Epithelial cell of proximal tubule (primary cell): ENCODE measurements around the gene PSMD7. TPM values are rescaled to one million over a fixed set of nuclear protein-coding genes. Genes with fewer than 3 reads are reported as not detected.
"Not testable (repeated sequence)": the region's sequence is repeated elsewhere in the genome, so short reads cannot be mapped to it uniquely, and the experiment has no call there.

ENCODE experiments used
- DNase-seq: peaks from one replicate; pipeline ENCODE4 v3.0.0-alpha.2; 2011; ENCODE audit warnings: low read depth
- H3K4me3 ChIP-seq: 2 replicates; pipeline ENCODE4 v1.5.1; 2011; ENCODE audit warnings: low read depth, mild to moderate bottlenecking, low read length
- total RNA-seq: library from RNA; depleted of rRNA; stranded (reverse); fragments of >200 nt; gene quantifications from 2 replicates; pipeline ENCODE4 v1.2.3, GENCODE V29; 2015
- TF ChIP-seq, protein P1 (sequence below): conservative IDR thresholded peaks from 2 replicates; pipeline ENCODE4 v1.5.1; 2012; ENCODE audit warnings: low read depth, mild to moderate bottlenecking, low read length

Gene PSMD7
- total RNA-seq, 1 donor from 2014 or later, result 99.1 TPM

- DNase-seq, result no peak
- TF ChIP-seq, protein P1, sequence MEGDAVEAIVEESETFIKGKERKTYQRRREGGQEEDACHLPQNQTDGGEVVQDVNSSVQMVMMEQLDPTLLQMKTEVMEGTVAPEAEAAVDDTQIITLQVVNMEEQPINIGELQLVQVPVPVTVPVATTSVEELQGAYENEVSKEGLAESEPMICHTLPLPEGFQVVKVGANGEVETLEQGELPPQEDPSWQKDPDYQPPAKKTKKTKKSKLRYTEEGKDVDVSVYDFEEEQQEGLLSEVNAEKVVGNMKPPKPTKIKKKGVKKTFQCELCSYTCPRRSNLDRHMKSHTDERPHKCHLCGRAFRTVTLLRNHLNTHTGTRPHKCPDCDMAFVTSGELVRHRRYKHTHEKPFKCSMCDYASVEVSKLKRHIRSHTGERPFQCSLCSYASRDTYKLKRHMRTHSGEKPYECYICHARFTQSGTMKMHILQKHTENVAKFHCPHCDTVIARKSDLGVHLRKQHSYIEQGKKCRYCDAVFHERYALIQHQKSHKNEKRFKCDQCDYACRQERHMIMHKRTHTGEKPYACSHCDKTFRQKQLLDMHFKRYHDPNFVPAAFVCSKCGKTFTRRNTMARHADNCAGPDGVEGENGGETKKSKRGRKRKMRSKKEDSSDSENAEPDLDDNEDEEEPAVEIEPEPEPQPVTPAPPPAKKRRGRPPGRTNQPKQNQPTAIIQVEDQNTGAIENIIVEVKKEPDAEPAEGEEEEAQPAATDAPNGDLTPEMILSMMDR, result no peak
- no peak overlapping the region for H3K4me3 ChIP-seq
Observed at GRCh38 chr16:74321356-74321755, 24.7 kb downstream of the PSMD7 start.

DNA sequence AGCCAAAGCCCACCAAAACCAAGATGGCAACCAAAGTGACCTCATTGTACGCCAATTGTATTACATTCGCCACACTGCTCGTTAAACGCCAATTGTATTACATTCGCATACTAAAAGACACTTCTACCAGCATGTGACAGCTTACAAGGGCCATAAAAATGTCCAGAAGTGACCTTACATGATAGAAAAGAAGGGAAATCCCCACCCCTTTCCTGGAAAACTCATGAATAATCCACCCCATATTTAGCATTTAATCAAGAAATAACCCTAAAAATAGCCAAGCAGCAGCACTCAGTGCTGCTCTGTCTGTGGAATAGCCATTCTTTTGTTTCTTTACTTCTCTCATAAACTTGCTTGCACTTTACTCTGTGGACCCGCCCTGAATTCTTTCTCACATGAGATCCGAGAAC, 25.7 kb downstream of the PSMD7 start:
- TF ChIP-seq, protein P1, result no peak
- no peak for DNase-seq
- no peak overlapping the region for H3K4me3 ChIP-seq

- DNase-seq, result not testable (repeated sequence)
Observed at GRCh38 chr16:74324777-74325176, 28.2 kb downstream of the PSMD7 start.

GRCh38 chr16:74325641-74326040, 29.0 kb downstream of the PSMD7 start:
- no peak for DNase-seq
- TF ChIP-seq, protein P1, result no peak
- H3K4me3 ChIP-seq, result no peak overlapping the region

More at GRCh38 chr16:74324777-74325176, 28.2 kb downstream of the PSMD7 start:
- H3K4me3 ChIP-seq, result not testable (repeated sequence)

GRCh38 chr16:74328346-74328745, 31.7 kb downstream of the PSMD7 start:
- DNase-seq, H3K4me3 ChIP-seq: not testable (repeated sequence)

DNA sequence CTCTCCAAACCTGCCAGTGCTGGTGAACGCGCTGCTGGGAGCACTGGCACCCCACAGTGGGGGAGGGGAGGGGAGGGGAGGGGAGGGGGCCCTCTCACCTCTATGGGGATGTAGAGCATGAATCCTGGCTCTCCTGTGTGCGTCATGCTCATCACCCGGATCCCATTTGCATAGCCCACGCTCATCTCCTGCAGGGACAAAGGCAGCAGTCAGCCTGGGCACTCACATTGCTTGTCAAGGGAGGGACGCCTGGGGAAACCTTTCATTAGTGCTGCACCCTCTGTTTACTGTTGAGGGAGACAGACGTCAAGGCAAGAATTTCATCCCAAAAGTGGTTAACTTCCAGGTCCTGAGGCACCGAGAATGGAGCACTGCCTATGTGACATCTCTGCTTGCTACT, 35.9 kb downstream of the PSMD7 start:
- not testable (repeated sequence) for H3K4me3 ChIP-seq, DNase-seq

- not testable (repeated sequence) for DNase-seq, H3K4me3 ChIP-seq
Observed at GRCh38 chr16:74337506-74337905, 40.9 kb downstream of the PSMD7 start.

DNA sequence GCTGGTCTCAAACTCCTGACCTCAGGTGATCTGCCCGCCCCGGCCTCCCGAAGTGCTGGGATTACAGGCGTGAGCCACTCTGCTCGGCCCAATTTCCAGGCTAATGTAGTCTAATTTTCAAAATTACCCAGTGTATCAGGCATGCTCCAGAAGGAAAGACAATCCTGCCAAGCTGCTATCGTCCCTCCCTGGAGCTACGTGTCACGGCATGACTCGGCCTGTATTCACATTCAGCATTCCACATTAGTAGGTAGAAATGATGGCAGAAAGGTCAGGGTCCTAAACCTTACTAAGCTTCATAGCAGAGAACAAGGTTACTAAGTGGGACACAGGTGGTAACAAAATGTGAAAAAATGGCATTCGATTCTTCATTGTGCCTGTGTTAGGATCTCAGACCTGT, 42.6 kb downstream of the PSMD7 start:
- not testable (repeated sequence) for DNase-seq, H3K4me3 ChIP-seq

GRCh38 chr16:74353038-74353437, 56.4 kb downstream of the PSMD7 start:
- not testable (repeated sequence) for DNase-seq

More at GRCh38 chr16:74353038-74353437, 56.4 kb downstream of the PSMD7 start:
- not testable (repeated sequence) for H3K4me3 ChIP-seq

Other genes with a start within 250 kb of the PSMD7 start
- 0.36 TPM in 1 of 2 replicates, not detected in the other for gene NPIPB15, start 79.5 kb downstream of the PSMD7 start, total RNA-seq
- gene CLEC18B, start 124.7 kb downstream of the PSMD7 start, total RNA-seq, result 0.43 and 18.7 TPM in 2 replicates